ENCODE results near the gene OPCML. TPM values are rescaled to one million over a fixed set of nuclear protein-coding genes. Genes with fewer than 3 reads are reported as not detected.

The OPCML gene
- total RNA-seq, 3 donors from 2014 or later: not detected

GRCh38 chr11:133501643-133502539, 30.4 kb downstream of the OPCML start:
- no peaks in the 10 kb centered on the region for H3K4me1 Mint-ChIP-seq (ENCODE audit: low read depth)
- no peak for DNase-seq
- H3K4me3 Mint-ChIP-seq: no peak overlapping the region
- no peaks in the 10 kb centered on the region for H3K27me3 Mint-ChIP-seq (ENCODE audit: low read depth)
- ATAC-seq: no peak
- H3K36me3 Mint-ChIP-seq (ENCODE audit: insufficient read depth): no peaks in the 10 kb centered on the region
- no peaks in the 10 kb centered on the region for H3K9me3 Mint-ChIP-seq

- no peaks in the 10 kb centered on the region for H3K4me1 Mint-ChIP-seq (ENCODE audit: low read depth)
- no peaks in the 10 kb centered on the region for H3K27me3 Mint-ChIP-seq (ENCODE audit: low read depth)
- no peak for ATAC-seq
- H3K9me3 Mint-ChIP-seq: no peaks in the 10 kb centered on the region
- H3K4me3 Mint-ChIP-seq: no peak overlapping the region
- DNase-seq: no peak
- no peaks in the 10 kb centered on the region for H3K36me3 Mint-ChIP-seq (ENCODE audit: insufficient read depth)
Observed at GRCh38 chr11:133500936-133501335, 31.4 kb downstream of the OPCML start.

- Mint-ChIP-seq H3K9me3 (no peaks in the 10 kb centered on the region), H3K36me3 (ENCODE audit: insufficient read depth) (no peaks in the 10 kb centered on the region), H3K4me3 (no peak overlapping the region), H3K27me3 (ENCODE audit: low read depth) (no peaks in the 10 kb centered on the region), H3K4me1 (ENCODE audit: low read depth) (no peaks in the 10 kb centered on the region)
- ATAC-seq: no peak
- DNase-seq: no peak
Observed at GRCh38 chr11:133500435-133500834, 31.9 kb downstream of the OPCML start.

- Mint-ChIP-seq H3K9me3 (no peaks in the 10 kb centered on the region), H3K36me3 (ENCODE audit: insufficient read depth) (no peaks in the 10 kb centered on the region), H3K4me1 (ENCODE audit: low read depth) (no peaks in the 10 kb centered on the region), H3K4me3 (no peak overlapping the region), H3K27me3 (ENCODE audit: low read depth) (no peaks in the 10 kb centered on the region)
- DNase-seq: no peak
- no peak for ATAC-seq
Observed at GRCh38 chr11:133498969-133499368, 33.3 kb downstream of the OPCML start.

GRCh38 chr11:133497477-133498140, 34.7 kb downstream of the OPCML start:
- H3K27me3 Mint-ChIP-seq (ENCODE audit: low read depth): no peaks in the 10 kb centered on the region
- H3K36me3 Mint-ChIP-seq (ENCODE audit: insufficient read depth): no peaks in the 10 kb centered on the region
- DNase-seq (no peak), ATAC-seq (no peak)
- H3K4me3 Mint-ChIP-seq: no peak overlapping the region
- H3K4me1 Mint-ChIP-seq (ENCODE audit: low read depth): no peaks in the 10 kb centered on the region
- H3K9me3 Mint-ChIP-seq: no peaks in the 10 kb centered on the region

GRCh38 chr11:133492895-133493294, 39.4 kb downstream of the OPCML start:
- no peak overlapping the region for H3K4me3 Mint-ChIP-seq
- H3K36me3 Mint-ChIP-seq (ENCODE audit: insufficient read depth): no peaks in the 10 kb centered on the region
- H3K27me3 Mint-ChIP-seq (ENCODE audit: low read depth): no peaks in the 10 kb centered on the region
- peaks cover 3% of the 10 kb centered on the region for H3K9me3 Mint-ChIP-seq
- ATAC-seq (no peak), DNase-seq (no peak)
- no peaks in the 10 kb centered on the region for H3K4me1 Mint-ChIP-seq (ENCODE audit: low read depth)

GRCh38 chr11:133491680-133492383, 40.5 kb downstream of the OPCML start:
- DNase-seq: no peak
- H3K27me3 Mint-ChIP-seq (ENCODE audit: low read depth): no peaks in the 10 kb centered on the region
- no peak overlapping the region for H3K4me3 Mint-ChIP-seq
- H3K36me3 Mint-ChIP-seq (ENCODE audit: insufficient read depth): no peaks in the 10 kb centered on the region
- H3K9me3 Mint-ChIP-seq: peaks cover 3% of the 10 kb centered on the region
- ATAC-seq: no peak
- no peaks in the 10 kb centered on the region for H3K4me1 Mint-ChIP-seq (ENCODE audit: low read depth)

- no peaks in the 10 kb centered on the region for H3K36me3 Mint-ChIP-seq (ENCODE audit: insufficient read depth)
- H3K9me3 Mint-ChIP-seq: peaks cover 10% of the 10 kb centered on the region
- ATAC-seq (no peak), DNase-seq (no peak)
- no peaks in the 10 kb centered on the region for H3K4me1 Mint-ChIP-seq (ENCODE audit: low read depth)
- no peak overlapping the region for H3K4me3 Mint-ChIP-seq
- no peaks in the 10 kb centered on the region for H3K27me3 Mint-ChIP-seq (ENCODE audit: low read depth)
Observed at GRCh38 chr11:133480722-133481121, 51.6 kb downstream of the OPCML start.

GRCh38 chr11:133479209-133479608, 53.1 kb downstream of the OPCML start:
- peaks cover 10% of the 10 kb centered on the region for H3K9me3 Mint-ChIP-seq
- no peak overlapping the region for H3K4me3 Mint-ChIP-seq
- ATAC-seq: no peak
- H3K4me1 Mint-ChIP-seq (ENCODE audit: low read depth): no peaks in the 10 kb centered on the region
- no peak for DNase-seq
- no peaks in the 10 kb centered on the region for H3K27me3 Mint-ChIP-seq (ENCODE audit: low read depth)
- no peaks in the 10 kb centered on the region for H3K36me3 Mint-ChIP-seq (ENCODE audit: insufficient read depth)

GRCh38 chr11:133477251-133477625, 55.1 kb downstream of the OPCML start:
- no peaks in the 10 kb centered on the region for H3K27me3 Mint-ChIP-seq (ENCODE audit: low read depth)
- ATAC-seq (no peak), DNase-seq (no peak)
- no peak overlapping the region for H3K4me3 Mint-ChIP-seq
- H3K36me3 Mint-ChIP-seq (ENCODE audit: insufficient read depth): no peaks in the 10 kb centered on the region
- H3K4me1 Mint-ChIP-seq (ENCODE audit: low read depth): no peaks in the 10 kb centered on the region
- H3K9me3 Mint-ChIP-seq: no peaks in the 10 kb centered on the region

GRCh38 chr11:133476570-133477250, 55.6 kb downstream of the OPCML start:
- Mint-ChIP-seq H3K36me3 (ENCODE audit: insufficient read depth) (no peaks in the 10 kb centered on the region), H3K4me3 (no peak overlapping the region), H3K9me3 (no peaks in the 10 kb centered on the region), H3K27me3 (ENCODE audit: low read depth) (no peaks in the 10 kb centered on the region), H3K4me1 (ENCODE audit: low read depth) (no peaks in the 10 kb centered on the region)
- no peak for DNase-seq
- no peak for ATAC-seq

- no peak for ATAC-seq
- H3K4me1 Mint-ChIP-seq (ENCODE audit: low read depth): no peaks in the 10 kb centered on the region
- no peak overlapping the region for H3K4me3 Mint-ChIP-seq
- DNase-seq: no peak
- no peaks in the 10 kb centered on the region for H3K9me3 Mint-ChIP-seq
- H3K36me3 Mint-ChIP-seq (ENCODE audit: insufficient read depth): no peaks in the 10 kb centered on the region
- H3K27me3 Mint-ChIP-seq (ENCODE audit: low read depth): no peaks in the 10 kb centered on the region
Observed at GRCh38 chr11:133474461-133474860, 57.8 kb downstream of the OPCML start.

- DNase-seq (no peak), ATAC-seq (no peak)
- Mint-ChIP-seq H3K4me1 (ENCODE audit: low read depth) (no peaks in the 10 kb centered on the region), H3K9me3 (no peaks in the 10 kb centered on the region), H3K36me3 (ENCODE audit: insufficient read depth) (no peaks in the 10 kb centered on the region), H3K4me3 (no peak overlapping the region), H3K27me3 (ENCODE audit: low read depth) (no peaks in the 10 kb centered on the region)
Observed at GRCh38 chr11:133467686-133468085, 64.6 kb downstream of the OPCML start.

GRCh38 chr11:133443206-133443747, 89.0 kb downstream of the OPCML start:
- peaks cover 3% of the 10 kb centered on the region for H3K9me3 Mint-ChIP-seq
- ATAC-seq: no peak
- no peak overlapping the region for H3K4me3 Mint-ChIP-seq
- H3K4me1 Mint-ChIP-seq (ENCODE audit: low read depth): no peaks in the 10 kb centered on the region
- no peaks in the 10 kb centered on the region for H3K27me3 Mint-ChIP-seq (ENCODE audit: low read depth)
- DNase-seq: no peak
- H3K36me3 Mint-ChIP-seq (ENCODE audit: insufficient read depth): no peaks in the 10 kb centered on the region
